ENCODE data around the gene MARCHF9. TPM values are rescaled to one million over a fixed set of nuclear protein-coding genes. Genes with fewer than 3 reads are reported as not detected.
A peak's percentile ranks its signal among the peaks of the same experiment; 100 is the strongest.

The MARCHF9 gene
- total RNA-seq, 4 donors from 2014 or later: 10.6 to 16.6 (median 12.8) TPM

DNA sequence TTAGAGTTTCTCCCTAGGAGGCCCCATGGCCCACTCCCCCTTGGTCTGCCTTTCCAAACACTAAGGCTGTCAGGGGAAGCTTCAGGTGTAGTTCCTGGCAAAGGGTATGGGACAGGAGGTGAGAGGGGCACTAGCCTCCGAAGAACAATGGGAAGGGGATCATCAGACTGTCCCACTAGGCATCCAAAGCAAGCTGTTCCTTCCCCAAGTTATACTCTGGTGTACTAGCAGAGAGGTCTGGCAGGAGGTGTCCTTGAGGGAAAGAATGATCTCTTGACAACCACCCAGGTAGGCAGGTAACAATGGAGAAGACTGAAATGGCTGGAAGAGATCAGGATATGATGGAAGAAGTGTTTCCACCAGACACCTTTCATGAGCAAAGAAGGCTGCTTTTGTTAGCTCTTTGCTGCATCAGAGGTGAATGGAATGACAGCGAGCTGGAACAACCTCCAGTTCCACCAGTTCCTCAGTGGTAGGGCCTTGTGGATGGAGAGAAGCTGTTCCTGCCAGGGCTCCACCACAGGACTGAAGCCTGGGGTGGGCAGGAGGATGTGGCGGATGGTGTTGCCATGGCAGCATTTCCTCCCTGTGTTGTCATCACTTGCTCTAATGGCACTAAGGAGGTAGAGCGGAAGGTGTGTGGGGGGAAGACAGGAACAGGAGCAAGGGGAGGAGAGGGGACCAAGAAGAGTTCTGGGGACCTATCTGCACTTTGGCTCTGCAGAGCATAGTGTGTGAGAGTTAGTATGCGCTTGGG lies 14.1 kb upstream of the MARCHF9 start:
- no peak for TF ChIP-seq POLR2A (IDR thresholded peaks at IDR 0.05)
- TF ChIP-seq CTCF (IDR thresholded peaks at IDR 0.05): no peak
- WGBS, 2 donors: 53 to 59% methylated on average over 5 of the region's 5 CpGs
- intact Hi-C loops (cut with DNase I; ENCODE audit: low total_unique reads): no loop called here
- peak in 1 of 2 donors; percentile 84 for DNase-seq (ENCODE audit: low spot score in 2 of 2)
- no peak overlapping the region for H3K4me3 ChIP-seq (ENCODE audit: low read depth, poor library complexity, severe bottlenecking)

GRCh38 chr12:57741413-57741789 lies 13.5 kb upstream of the MARCHF9 start:
- TF ChIP-seq POLR2A (IDR thresholded peaks at IDR 0.05) (no peak), CTCF (IDR thresholded peaks at IDR 0.05) (no peak)
- H3K4me3 ChIP-seq (ENCODE audit: low read depth, poor library complexity, severe bottlenecking): no peak overlapping the region
- intact Hi-C loops (cut with DNase I; ENCODE audit: low total_unique reads): no loop called here
- WGBS, 2 donors: 70 to 71% methylated on average over 1 of the region's 1 CpG
- peak in 1 of 2 donors; percentile 74 for DNase-seq (ENCODE audit: low spot score in 2 of 2)

- no peak overlapping the region for H3K4me3 ChIP-seq (ENCODE audit: low read depth, poor library complexity, severe bottlenecking)
- peak in 1 of 2 donors; percentile 85 for DNase-seq (ENCODE audit: low spot score in 2 of 2)
- intact Hi-C loops (cut with DNase I; ENCODE audit: low total_unique reads): no loop called here
- TF ChIP-seq CTCF (IDR thresholded peaks at IDR 0.05): no peak
- no peak for TF ChIP-seq POLR2A (IDR thresholded peaks at IDR 0.05)
- WGBS, 2 donors: 42 to 47% methylated on average over 14 of the region's 14 CpGs
Observed at GRCh38 chr12:57741844-57742738, 12.8 kb upstream of the MARCHF9 start.

GRCh38 chr12:57743769-57744168 lies 11.1 kb upstream of the MARCHF9 start:
- intact Hi-C loops (cut with DNase I; ENCODE audit: low total_unique reads): no loop called here
- WGBS, 2 donors: 87% methylated on average over 2 of the region's 2 CpGs
- no peak overlapping the region for H3K4me3 ChIP-seq (ENCODE audit: low read depth, poor library complexity, severe bottlenecking)
- DNase-seq (ENCODE audit: low spot score in 2 of 2): no peak
- TF ChIP-seq CTCF (IDR thresholded peaks at IDR 0.05): no peak
- no peak for TF ChIP-seq POLR2A (IDR thresholded peaks at IDR 0.05)

DNA sequence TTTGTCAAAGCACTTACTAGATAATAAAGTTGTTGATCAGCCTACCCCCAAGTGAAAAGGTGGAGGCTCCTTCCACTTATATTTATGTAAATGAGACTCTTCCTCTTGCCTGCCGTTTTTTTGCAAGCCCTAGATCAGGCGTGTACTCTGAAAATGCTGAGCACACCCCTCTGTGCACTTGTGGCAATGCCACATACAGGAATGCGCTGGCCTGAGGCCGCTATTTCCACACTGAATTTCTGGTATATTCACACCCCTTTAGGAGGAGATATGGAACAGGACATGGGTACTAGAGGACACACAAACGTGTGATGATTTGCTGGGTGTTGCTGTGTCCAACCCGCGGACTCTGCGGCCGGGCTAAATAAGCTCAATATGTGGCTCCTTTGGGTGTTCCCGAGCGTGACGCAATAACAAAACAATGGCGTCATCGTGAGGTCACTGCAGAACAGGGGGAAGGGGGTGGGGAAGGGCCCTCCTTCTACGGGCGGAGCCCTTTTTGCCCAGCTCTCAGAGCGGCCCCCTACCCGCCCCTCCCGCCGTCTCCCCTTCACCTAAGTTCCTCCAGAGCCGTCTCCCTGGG lies 10.6 kb upstream of the MARCHF9 start:
- 5 to 9% methylated on average over 15 to 21 of the region's 21 CpGs for whole genome bisulfite sequencing, 2 donors
- no peak for TF ChIP-seq CTCF (IDR thresholded peaks at IDR 0.05)
- no peak for TF ChIP-seq POLR2A (IDR thresholded peaks at IDR 0.05)
- intact Hi-C loops (cut with DNase I; ENCODE audit: low total_unique reads): no loop called here
- H3K4me3 ChIP-seq (ENCODE audit: low read depth, poor library complexity, severe bottlenecking): peak overlapping the region; percentile 28
- peak; percentile 72 to 94 for DNase-seq (ENCODE audit: low spot score in 2 of 2)

All from lower leg skin (tissue), 4 donors.